GM19025 (cell line): Measurements from ENCODE around the gene OAF.

Experiments used
- ATAC-seq: cut with Tn5 transposase; IDR thresholded peaks from one replicate; pipeline ENCODE4 v1.9.1; 2021; ENCODE audit warnings: mild to moderate bottlenecking, low read depth, moderate library complexity; ENCODE audit not compliant: unreplicated experiment

The OAF gene

DNA sequence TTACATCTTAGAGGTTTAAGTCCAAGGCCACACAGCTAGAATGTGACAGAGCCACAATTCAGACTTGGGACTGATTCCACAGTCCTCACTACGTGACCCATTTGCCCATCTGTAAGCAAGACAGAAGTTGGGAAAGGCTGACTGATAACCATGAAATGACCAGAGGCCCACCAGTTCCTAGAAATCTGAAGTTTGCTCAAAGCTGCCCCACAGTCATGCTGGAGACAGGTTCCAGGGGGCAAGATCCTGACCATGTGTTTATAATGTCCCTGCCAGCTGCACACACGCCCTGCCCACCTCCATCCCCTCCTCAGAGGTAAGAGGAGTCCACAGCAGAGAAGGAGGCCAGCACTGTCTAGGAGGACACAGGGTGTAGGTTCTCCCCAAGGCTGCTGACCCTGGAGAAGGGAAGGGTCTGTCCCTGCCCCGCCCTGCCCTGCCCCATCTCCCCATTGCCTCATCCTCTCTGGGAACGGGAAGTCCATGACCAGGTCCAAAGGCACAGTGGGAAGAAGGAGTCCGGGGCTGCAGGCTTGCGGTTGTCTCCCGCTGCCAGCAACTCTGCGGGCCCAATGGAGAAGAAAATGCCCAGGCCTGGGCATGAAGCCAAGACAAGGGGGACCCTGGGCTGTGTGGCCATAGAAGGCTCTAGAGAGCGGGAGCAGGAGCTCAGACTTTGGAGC, 11.9 kb upstream of the OAF start:
- ATAC-seq: no peak

DNA sequence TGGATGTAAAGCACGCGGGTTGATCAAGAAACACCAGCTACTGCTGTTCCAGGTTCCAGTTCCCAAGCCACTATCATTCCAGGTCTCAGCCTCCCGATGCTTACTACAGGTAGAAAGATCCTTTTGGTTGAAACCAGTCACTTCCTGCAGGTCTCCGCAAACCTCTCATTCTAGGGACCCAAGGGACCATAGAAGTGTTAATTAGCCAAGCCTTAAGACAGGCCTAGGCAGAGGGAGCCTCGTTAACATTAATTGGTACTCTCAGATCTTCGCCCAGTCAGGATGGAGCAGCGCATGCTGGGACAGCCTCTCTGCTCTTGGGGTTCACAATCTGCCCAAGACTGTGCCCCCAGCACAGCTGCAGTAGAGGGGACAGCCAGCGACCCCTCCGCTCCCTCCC, 11.2 kb upstream of the OAF start:
- no peak for ATAC-seq

DNA sequence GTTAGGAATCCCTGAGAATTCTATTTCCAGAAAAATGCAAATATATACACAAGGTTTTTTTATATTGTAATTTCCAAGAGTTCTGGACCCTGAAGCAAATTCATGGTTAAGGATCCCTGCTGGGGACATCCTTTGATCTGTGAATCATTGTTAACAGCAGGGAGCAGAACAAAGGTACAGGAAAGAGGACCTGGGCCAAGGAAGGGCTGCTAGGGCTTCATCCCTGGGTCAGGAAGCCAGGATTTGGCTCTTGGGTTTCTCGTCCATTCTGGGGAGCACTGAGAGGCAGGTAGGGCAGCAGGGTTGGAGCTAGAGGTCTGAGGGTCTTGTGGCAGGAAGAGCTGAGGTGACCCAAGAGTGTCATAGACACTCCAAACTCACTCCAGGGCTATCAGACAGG, 10.2 kb upstream of the OAF start:
- no peak for ATAC-seq

DNA sequence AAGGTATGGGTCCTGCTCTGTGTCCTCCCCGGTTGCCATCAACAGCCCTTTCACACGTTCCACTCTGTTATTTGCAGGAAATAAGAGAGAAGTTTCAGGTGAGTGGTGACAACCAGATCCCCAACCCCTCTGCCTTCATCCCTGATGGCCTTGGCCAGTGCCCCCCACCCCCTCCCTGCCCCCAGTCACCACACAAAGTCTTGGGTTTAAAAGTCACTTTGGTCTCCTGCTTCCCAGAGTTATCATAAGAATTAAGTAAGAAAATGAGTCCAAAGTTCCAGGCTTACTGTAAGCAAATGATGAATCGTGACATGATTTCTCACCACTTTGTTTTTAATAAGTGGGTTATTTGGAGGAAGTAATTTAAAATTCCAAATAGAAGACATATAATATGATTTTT, 9.2 kb upstream of the OAF start:
- no peak for ATAC-seq

DNA sequence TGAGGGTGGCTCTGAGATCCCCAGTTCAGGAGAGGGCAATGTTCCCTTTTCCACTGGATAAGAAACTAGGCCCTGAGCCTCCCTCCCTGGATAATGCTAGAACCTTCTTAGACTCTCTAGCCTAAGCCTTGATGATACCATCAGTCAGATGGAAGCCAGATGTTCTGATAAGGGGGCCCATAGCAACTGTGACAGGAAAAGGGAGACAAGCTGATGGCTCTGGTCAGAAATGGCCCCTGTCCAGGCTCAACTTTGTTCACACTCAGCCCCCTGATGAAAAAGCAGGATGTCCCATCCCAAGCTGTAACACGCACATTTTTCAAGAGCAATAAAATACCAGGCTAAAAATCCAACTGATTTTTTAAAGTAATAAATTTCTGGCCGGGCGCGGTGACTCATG, 7.2 kb upstream of the OAF start:
- no peak for ATAC-seq

DNA sequence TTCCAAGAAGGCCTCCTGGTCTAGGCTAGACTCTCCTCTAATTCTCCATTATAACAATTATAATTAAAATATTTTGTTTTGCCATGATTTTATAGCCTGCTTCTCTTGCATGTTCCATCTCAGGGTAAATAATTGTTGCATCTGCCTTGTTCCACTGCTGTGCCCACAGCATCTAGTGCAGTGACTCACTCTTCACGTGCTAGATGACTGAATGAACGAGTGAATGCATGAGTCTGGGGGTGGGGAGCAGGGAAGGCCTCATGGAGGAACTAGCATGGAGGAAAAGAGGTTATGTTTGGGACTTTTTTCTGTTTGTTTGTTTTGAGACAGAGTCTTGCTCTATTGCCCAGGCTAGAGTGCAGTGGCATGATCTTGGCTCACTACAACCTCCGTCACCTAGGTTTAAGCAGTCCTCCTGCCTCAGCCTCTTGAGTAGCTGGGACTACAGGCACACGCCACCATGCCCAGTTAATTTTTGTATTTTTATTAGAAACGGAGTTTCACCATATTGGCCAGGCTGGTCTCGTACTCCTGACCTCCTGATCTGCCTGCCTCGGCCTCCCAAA, 5.2 kb upstream of the OAF start:
- ATAC-seq: no peak

DNA sequence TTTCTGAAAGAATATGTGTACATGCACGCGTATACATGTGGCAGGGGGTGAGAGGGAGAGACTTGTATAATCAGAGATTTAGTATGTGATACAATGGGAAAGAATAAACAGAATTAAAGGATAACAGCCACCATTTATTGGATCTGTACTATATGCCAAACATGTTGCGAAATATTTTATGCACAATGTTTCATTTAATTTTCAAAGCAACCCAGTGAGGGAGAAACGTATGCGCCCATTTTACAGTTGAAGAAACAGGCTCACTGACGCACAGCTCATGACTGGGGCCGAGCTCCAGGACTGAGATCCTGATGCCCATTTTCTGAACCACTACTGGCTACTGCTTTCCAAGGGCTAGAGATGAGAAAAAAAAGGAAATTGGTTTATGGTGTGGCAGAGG, 3.3 kb upstream of the OAF start:
- no peak for ATAC-seq

DNA sequence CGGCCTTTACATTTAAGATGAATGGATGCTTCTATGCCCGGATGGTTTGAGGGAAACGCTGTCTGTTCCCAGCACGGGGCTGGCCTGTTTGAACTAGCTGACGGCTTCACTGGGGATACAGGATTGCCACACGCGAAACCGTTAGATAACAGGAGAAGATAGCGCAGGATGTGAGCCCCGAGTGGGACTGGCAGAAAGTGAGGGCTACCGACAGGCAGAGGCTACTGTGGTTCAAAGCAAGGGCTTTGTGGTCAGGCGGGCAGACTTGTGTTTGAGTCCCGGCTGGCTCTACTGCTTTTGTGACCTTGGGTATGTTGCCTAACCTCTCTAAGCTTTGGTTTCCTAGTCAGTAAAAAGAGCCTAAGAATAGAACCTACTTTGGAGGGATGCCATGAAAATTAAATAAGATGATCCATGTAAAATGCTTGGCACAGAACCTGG, 2.8 kb upstream of the OAF start:
- ATAC-seq: no peak

DNA sequence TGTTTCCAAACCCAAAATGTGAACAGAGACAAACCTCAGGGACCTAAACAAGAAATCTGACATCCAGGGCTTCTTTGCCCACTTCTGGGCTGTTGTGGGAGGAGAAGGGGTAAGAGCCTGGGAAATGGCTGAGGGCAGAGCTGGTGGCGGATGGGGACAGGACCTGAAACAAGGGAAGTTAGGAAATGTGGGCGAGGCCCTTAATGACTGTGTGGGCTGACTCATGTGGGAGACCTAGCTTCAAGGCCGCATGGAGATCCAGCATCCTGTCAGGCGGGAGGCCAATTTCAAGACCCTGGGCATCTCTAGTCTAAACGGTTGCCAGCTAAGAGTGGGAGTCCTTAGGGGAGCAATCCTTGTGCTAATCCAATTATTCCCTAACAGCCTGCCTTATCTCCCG, 2.1 kb upstream of the OAF start:
- no peak for ATAC-seq

DNA sequence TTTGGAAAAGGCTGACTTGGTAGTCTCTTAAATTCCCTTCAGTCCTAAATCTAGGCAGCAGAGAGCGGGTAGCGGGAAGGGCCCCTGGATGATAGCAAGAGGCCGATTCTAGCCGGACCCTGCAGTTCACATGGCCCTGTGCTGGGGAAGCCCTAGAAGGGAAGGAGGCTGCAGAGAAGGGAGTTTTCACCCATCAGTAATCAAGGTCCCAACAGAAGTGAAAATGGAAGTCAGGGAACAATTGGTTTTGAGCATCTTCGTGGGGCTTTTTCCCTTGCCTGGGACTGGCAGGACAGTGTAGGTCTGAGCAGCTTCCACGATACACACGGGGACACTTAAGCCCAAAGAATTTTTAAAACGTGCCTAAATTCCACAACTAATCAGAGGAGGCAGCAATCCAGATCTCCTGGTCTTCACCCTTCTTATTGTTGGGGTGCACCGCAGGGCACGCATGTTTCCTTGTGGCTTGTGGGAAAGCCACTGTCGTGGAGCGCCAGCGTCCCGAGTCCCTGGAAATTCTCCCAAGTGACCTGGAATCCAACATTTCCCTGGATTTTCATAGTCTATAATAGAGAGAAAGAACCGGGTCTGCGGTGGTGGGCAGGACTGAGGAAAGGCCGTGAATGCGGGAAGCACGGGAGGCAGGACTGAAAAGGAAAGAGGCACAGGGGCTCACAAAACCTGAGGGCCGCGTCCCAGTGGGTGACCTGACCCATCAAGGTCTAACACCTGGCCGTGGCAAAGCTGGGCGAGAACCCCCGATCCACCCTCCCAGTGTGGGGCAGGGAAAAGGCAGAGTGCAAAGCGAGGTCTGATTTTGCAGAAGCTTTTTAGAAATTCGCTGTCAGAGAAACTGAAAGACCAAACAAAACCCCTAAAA, 846 bp upstream of the OAF start:
- no peak for ATAC-seq

DNA sequence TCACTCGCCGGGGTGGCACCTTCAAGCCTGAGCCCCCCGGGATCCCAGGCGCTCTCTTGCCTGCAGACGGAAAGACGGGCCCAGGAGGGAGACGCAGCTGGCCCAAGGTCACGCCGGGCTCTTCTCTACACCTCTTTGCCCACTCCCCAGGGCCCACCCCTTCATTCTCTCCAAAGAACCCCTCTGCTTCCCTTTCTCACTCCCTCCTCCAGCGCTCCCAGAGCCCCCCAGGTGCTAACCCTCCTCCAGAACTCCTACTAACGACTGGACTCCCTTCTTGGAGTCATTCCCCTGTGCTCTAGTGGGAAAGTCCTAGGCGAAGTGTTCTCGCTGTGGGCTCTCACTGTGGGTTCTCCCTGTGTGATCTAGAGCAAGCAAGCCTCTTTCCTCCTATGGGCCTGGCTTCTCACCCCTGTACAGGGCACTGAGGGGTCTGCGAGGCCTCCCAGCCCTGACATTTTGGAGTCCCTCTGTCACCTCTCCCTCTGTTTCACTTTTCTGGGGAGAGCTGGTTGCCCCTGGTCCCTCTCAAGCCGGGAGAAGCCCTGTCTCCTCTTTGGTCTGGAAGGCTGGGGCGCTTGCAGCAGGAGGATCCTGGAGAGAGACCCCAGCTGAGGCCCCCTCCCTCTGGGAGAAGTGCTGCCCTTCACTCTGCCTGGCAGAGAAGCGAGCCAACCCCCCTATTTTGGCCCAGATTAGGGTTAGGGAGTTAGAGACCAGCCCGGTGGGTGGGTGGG, 858 bp downstream of the OAF start:
- no peak for ATAC-seq

DNA sequence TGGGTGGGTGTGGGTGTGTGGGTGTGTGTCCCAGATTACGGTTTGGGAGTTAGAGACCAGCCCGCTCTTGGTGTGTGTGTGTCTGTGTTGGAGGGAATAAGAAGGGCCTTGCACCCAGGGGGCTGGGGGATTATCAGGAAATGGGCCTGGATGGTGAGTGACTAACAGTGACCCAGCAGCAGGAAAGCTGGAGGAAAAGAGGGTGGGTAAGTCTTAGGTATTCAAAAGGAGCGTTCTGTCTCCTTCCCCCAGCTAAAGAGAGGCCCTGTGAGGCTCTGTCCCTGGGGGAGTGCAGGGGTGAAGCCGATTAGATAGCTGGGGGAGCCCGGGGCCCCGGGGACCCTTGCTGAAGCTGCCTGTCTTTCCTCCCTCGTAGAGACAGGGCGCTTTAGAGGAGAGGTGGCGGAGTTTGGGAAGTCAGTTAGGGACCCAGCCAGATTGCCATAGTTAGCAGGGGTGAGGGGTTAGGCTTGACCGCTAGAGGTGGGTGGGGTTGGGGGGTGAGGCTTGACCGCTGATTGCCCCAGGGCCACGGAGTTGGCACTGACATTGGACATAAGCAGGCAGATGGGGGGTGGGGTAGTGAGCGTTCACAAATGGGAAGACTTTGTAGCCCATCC, 1.5 kb downstream of the OAF start:
- no peak for ATAC-seq

DNA sequence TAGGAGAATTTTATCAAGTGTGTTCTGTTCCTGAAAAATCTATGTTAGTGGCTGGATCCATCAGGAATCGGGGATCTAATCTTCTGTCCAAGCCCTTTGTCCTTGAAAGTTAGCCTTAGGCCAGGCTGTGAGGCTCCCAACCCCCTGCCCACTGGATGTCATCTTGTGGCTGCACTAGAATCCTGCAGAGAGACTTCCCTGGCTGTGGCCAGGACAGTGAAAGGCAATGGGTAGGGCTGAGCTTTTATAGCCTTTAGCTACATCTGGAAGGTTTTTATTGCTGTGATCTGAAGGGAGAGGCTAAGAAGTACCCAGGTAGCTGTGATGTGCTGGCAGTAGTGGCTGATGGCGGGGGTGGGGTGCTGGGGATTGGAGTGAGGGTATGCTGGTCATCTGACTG, 2.1 kb downstream of the OAF start:
- ATAC-seq: no peak

DNA sequence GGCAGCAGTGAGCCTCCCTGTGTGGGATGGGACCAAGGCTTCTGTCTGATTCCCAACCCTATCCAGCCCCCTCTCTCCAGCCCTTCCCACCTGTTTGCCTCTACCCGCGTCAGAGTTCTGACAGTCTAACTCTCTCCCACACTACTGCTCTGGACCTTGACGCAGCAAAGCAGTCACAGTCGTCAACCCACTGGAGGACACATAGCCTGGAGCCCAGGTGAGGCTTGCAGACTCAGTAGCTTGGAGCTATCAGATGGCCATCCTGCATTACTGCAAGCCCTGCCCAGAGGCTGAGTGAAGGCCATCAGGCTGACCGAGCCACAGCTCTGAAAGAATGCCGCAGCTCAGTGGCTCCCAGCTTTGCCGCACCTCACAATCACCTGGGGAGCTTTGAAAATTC, 3.7 kb downstream of the OAF start:
- ATAC-seq: no peak

DNA sequence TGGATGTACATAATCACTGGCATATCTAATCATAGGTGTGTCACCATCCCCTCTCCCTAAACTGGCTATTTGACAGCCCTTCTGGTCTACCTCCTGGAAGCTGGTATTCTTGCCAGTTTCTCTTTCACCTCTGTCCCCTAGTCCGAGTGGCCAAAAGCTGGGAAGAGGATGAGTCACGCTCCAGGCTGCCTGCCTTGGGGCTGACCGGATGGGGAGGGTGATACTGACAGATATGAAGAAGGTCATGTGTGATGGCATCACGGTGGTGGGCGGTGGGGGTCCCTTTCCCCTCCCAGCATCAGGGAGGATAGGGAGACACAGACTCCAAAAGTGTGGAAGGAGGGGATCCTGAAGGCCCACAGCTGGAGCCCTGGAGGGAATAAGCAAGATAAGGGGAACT, 4.8 kb downstream of the OAF start:
- ATAC-seq: no peak

DNA sequence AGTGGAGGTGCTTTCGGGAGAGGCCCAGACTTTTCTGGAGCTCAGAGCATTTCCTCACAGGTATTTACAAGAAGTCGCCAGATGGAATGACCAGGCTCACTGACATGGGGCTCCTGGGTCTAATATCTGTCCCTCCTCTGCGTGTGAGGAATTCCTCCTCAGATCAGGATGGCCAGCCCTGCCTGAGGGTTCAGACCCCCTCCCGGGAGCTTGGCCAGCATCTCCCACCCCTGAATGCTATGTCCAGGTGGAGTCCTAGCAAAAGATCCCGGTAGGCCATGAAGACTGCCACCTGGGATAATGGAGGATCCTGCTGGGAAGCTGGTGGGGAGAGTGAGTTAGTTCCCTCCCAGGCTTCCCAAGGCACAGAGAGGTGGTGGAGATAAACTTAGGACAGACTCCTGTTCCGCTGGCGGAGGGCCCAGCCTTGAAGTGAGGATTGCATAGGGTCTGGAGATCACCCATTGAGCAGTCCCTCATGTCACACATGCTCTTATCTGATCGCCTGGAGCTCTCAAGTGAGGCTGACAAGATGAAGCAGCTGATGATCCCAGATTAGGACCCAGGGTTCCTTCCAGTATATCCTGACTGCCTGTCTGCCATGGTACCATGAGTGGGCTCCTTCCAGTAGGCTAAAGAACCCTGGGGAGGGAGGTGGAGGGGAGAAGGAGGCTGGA, 5.7 kb downstream of the OAF start:
- ATAC-seq: no peak

DNA sequence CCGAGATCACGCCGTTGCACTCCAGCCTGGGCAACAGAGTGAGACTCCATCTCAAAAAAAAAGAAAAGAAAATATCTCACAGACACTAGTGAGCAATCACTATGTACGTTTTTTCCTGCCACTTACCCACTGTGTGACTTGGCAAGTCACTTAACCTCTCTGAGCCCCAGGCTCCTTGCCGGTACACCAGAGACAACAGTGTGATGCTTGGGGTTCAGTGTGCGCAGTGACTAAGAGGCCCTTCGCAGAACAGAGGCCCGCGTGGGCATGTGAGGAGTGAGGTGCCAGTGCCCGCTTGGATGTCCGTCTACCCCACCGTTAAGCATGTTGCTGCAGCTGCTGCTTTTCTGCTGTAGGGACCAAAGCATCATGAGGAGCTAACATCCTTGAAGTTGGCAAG, 6.7 kb downstream of the OAF start:
- no peak for ATAC-seq

DNA sequence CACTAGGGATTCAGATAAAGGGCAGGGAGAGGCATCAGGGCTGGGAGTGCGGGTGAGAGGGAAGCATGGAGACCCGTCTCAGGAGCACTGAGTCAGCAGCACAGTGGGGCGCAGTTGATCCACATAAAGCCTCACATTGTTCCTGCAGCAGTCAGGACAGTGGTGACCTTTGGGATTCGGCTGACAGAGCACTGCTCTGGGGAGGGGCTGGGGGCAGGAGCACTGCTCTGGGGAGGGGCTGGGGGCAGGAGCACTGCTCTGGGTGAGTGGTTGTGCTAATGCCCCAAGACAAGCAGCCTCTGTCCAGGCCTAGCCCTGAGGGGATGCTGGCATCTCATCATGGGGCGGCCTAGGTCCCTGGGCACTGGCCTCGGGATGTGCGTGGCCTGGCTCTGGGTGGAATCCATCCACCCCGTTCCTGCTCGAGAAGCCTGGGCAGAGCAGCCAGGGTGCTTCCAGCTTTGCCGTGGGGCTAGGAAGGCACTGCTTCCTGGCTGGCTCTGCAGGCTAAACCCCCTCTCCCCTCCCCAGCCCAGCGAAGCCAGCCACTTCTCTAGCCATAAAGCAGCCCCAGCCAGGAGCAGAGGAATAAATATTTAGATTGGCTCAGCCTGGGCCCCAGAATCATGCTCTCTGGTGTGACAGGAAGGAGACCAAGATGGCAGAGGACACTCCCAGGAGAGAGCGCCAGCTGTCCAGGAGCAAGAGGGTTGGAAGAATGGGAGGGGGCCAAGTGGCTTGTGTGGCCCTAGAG, 7.3 kb downstream of the OAF start:
- no peak for ATAC-seq

DNA sequence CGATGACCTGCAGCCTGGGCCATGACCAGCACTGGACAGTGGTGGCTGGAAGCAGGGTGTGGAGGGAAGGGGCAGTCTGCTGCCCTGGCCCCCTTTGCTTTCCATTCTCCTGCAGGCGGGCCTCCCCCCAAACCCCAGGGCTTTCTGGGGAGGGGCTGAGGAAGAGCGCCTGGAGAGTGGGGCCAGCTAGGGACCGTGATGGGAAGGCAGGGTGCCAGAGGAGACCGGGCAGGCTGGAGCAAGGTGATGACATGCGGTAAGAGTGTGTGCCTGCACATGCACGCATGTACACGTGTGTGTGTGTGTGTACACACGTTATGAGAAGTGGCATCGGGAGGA, 7.8 kb downstream of the OAF start:
- no peak for ATAC-seq
